HG03066 (cell line): ENCODE results near the gene PARVG.

Source experiments
- ATAC-seq: cut with Tn5 transposase; IDR thresholded peaks from one replicate; pipeline ENCODE4 v1.9.1; 2021; ENCODE audit warnings: low read depth; ENCODE audit not compliant: unreplicated experiment

The PARVG gene

DNA sequence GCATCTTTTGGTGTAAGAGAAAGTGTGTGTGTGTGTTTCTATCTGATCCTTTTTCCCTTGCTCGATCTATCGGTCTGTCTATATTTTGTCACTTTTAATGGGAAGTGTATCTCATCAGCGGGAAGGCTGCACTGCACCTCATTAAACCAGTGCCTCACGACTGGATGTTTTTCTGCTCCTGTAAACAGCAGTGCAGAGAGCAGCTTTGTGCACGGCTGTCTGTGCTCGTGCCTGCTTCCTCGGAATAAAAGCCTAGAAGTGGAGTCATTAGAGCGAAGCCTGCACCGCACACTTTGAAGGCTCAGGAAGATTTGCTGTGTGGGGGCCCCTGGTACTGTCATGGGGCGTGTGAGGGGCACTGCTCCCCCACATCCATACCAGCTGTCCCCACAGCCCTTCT lies 27.0 kb upstream of the PARVG start:
- no peak for ATAC-seq

DNA sequence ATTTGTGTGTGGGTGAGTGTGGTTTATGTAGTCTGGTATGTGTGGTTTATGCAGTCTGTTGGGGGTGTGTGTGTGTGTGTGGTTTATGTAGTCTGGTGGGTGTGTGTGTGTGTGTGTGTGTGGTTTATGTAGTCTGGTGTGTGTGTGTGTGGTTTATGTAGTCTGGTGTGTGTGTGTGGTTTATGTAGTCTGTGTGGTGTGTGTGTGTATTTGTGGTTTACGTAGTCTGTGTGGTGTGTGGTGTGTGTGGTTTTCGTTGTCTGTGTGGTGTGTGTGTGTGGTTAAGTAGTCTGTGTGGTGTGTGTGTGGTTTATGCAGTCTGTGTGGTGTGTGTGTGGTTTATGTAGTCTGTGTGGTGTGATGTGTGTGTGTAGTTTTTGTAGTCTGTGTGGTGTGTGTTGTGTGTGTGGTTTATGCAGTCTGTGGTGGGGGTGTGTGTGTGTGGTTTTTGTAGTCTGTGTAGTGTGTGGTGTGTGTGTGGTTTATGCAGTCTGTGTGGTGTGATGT lies 26.2 kb upstream of the PARVG start:
- ATAC-seq = no peak

DNA sequence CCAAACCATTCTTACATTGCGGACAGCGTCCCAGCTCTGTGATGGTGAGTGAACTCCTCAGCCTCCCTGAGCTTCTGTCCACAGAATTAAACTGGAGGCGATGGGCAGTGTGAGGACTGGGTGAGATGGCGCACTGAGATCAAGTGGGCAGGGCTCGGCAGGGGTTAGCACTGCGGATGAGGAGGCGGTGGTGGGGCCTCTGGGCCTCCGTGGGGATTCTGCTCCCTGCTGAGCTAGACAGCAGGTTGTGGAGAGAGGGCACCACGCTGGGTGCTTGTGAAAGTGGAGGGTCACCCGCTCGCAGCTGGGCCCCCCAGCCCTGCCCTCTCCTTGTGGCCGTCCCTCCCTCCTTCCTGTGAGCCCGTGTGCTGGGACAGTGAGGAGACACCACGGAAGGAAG lies 25.6 kb upstream of the PARVG start:
- ATAC-seq = no peak

DNA sequence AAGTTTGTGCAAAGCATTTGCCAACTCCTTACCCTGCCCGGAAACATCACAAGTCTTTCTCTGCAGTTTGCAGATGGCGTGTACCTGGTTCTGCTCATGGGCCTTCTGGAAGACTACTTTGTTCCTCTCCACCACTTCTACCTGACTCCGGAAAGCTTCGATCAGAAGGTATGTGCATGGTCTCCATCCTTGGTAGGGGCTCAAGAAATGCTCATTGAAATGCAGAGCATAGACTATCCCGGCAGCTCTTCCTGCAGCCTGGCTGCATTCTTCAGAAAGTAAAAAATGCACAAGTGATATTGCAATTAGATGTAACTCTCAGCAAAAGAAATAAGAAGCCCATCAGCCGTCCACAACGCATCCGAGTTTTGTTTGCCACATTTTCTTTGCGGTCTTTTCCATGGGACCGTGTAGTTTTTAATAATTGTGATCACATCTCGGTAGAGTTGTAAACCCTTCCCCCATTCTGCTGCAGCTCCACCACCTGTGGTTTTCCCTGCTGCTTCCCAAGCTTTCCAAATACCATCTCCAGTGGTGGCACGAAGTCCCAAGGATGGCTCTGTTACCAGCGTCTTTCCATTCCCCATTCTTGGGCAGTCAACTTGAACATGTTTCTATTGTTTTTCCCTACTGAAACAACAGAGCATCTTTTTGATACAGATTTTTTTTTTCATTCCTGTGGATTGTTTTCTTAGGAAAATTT lies 22.7 kb upstream of the PARVG start:
- ATAC-seq = no peak

DNA sequence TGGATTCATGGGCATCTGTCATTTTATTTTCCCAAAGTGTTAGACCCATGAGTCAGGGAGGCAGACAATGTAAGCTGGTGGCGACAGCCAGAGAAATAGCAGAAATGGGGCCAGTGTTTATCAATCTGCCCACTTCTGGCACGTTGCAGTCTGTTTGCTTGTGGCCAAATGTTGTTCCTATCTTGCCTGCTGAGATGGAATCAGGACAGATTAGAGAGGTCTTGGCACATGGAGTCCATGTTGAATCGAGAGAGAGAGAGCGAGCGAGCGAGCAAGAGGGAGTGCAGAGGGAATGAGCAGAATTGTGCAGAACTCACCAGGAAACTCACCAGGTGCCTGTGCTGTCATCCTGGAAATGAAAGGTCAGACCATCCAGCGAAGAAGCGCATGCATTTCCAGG lies 21.9 kb upstream of the PARVG start:
- ATAC-seq = no peak

DNA sequence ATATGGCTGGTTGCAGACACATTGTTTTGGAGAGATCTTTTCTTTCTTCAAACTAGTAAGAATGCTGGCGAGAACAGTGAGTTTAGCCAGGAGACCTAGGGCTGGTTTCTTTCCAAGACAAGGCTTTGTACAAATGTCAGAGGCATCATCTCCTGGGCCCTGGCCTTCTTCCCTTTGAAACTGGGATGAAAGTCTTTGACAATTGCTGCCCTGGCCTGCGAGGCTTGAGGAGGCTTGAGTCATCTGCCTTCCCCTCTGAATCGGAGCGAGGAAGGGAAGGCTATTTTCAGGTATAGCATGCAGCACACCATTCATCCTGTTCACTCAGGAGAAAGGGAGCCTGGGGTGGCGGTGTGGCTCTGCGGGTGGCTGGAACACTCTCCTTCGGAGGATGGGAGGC lies 21.5 kb upstream of the PARVG start:
- no peak for ATAC-seq

DNA sequence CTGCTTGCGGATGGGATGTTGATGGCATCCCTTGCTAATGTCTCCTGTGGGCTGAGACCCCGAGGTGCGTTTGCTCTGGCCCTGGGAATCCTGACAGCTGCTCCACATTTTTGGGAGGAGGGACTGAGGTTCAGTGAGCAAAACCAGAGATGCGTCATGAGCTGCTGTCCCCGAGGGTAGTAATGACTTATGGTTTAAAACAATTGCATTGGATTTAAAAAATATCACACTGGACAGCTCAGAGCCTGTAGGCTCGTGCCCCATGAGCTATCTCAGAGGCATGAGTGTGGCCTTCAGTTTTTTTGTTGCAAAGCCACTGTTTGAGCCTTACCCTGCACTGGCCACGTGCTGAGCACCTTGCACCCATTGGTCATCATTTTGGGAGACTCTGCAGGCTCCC lies 20.9 kb upstream of the PARVG start:
- ATAC-seq = no peak

DNA sequence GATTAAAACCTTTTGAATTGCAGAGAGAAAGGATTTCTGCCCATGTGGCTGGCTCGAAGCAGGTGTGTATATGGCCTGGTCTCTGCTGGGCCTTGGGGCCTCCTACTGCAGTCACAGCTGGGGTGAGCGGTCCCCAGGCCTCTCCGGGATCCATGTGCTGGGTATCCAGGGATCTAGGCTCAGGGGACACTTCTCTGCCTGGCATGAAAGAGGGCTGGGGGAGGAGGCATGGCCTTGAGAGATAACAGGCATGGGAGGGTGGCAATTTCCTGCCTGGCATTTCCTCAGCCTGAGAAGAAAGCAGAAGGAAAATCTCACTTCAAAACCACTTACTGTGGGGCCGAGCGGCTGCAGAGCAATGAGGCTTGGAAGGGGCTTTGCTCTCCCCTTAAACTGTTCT lies 20.3 kb upstream of the PARVG start:
- ATAC-seq = no peak

DNA sequence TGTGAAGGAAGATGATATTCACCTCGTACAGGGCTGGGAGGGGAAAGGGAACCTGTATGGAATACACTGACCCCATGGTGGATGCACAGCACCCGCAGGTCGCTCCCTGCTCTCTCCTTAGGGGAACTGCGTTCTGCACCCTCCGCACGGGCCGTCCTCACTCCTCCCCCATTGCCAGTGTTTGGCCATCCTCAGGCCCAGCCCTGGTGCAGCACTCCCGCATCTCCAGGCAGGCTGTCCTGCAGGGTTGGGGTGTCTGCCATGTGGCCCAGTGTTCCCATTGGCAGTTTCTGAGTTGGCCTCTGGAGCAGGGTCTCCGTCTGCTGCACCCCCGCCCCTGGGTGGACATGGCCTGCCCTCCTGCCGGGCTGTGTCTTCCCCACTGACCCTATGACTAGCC lies 19.1 kb upstream of the PARVG start:
- no peak for ATAC-seq

DNA sequence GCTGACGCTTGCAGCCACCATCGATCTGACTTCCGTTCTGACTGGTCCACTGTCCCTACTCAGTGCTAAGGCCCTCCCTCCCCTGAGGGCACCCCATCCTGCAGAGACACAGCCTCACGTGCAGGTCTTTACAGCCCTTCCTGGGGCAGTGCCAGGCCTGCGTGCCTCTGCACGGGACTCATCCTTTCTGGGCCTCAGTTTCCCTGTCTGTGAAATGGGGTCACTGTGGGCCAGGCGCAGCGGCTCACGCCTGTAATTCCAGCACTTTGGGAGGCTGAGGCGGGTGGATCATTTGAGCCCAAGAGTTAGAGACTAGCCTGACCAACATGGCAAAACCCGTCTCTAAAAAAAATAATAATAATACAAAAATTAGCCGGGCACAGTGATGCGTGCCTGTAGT lies 17.8 kb upstream of the PARVG start:
- ATAC-seq = no peak

DNA sequence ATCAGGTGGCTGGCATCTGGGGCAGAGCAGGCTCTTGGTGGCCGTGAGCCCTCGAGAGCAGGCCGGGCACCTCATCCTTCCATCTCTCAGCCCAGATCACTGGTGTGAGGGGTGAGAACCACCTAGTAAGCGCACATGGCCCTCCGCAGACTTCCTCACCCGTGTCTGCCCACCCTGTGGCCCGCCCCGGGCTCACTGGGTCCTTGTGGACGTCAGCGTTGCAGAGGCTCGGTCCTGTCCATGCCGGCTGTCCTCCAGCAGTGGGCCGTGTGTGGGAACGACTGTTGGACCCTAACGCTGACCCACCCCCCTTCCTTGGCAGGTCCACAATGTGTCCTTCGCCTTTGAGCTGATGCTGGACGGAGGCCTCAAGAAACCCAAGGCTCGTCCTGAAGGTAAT lies 17.2 kb upstream of the PARVG start:
- ATAC-seq = no peak

DNA sequence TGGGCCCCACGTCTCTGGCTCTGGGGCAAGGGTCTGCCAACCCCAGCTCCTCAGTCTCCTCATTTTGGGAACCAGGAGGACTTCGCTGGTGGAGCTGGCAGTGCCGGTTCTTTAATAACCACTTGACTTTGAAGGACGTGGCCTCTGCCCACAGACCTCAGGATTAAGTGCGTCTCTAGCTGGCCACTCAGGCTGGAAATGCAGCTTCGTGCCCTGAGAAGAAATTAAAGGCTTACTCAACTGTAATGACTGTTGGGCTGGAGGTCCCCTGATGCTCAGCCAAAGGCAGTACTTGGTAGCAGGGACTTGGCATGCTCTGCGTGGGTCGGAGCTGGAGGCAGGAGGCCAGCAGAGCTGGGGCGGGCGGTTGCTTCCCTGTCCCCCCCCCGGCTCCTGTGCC lies 16.7 kb upstream of the PARVG start:
- ATAC-seq = no peak

DNA sequence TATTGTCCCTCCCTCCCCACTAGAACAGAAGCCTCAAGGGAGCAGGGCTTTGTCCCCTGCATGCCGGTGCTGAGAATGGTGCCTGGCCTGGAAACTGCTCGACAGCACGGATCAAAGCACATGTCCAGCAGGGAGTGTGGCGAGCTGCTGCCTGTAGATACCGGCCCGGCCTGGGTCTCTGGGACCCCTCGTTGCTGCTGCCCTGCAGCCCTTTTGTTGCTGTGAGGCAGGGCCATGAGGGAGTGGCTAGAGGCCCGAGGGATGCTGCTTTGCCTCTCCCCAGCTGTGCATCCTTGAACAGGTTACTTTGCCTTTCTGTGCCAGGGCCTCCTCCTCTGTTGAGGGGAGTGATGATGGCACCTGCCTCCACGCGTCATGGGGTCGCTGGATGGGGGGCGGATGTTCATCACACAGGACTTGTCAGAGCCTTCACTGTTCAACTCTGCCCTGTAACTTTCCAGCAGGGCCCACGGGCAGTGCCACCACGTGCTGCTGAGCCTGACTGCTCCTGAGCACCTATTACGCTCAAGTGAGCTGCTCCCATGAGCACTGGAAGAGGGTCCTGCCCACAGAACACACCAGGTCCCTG lies 15.3 kb upstream of the PARVG start:
- ATAC-seq = no peak

DNA sequence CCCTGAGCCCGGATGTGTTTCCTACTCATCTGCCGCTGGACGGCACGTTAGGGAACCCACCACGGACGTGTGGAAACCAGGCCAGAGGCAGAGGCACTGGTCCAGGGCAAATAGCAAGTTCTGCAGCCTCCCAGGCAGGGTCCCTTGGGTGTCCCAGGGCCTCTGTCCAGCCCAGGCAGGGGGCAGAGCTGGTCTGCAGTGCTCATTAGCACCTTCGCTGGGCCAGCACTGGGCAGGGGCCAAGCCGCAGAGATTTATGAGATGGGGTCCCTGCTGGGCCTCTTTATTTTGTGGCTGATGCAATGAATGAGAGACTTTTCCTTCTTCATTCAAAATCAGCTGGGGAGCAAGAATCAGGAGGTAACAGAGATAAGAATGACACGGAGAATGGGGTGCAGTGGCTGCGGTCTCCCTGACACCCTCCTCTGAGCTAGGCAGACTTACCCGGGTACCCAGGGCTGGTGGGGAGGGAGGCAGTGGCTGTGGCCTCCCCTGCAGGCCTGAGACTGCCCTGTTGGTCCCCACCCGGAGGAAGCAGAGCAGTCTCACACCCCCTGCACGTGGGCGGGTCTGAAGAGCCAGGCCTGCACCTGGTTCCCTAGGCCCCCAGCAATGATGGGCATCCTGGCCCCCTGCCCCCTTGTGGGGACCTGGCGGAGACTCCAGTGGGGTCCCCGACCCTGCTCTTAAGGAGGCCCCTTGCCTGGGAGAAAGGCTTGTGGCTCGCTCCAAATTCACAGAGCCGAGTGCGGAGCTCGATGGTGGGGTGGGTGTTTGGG lies 14.0 kb upstream of the PARVG start:
- no peak for ATAC-seq

DNA sequence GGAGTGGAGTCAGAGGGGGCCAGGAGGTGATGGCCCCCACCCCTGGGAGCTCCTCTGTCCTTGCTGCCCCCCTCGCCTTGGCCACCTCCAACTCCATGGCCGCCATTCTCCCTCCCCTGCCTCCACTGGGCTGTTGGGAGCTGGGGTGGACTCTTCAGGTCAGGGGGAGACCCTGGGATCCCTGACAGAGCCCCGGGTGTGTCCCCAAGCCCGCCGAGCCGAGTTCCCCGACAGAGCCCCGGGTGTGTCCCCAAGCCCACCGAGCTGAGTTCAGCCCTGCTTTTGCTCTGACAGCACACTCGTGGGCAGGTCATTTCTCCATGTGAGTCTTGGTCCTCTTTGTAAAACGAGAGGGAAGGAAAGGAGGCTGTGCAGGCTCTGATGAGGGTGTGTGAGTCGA lies 13.2 kb upstream of the PARVG start:
- ATAC-seq = no peak

DNA sequence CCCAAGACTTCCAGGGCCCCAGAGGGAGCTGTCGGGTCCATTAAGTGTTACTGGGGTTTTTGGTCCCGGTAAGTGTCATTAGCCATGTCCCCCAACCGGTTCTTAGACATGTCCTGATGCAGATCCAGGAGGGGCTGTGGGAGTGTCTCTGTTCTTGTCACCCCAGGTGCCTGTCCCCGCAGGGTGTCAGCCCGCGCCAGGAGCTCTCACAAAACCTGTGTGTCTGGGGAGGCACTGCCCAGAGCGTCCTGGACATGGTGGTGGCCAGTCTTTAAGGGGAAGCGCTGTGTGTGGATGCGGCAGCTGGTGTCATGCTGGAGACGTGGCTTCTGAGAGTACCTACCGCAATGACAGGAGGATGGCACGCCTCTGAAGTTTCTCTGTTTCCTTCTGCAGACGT lies 12.5 kb upstream of the PARVG start:
- no peak for ATAC-seq

DNA sequence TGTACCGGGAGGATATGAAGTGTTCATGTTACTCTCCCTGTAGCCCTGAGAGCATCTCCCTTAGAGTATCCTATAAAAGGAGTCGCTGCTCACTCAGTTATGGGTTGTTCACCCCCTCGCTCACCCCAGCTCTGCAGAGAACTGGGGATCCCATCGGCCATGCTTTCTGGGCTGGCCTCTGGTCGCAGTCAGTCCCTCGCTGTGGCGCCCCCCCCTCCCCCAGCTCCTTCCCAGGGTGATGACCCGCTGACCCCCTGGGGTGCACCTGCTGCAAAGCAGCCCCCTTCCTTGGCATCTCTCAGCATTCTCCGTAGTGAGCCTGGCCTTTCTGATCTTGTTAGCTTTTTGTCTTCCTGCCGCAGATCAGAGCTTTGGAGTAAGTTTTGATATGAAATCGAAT lies 10.3 kb upstream of the PARVG start:
- no peak for ATAC-seq

DNA sequence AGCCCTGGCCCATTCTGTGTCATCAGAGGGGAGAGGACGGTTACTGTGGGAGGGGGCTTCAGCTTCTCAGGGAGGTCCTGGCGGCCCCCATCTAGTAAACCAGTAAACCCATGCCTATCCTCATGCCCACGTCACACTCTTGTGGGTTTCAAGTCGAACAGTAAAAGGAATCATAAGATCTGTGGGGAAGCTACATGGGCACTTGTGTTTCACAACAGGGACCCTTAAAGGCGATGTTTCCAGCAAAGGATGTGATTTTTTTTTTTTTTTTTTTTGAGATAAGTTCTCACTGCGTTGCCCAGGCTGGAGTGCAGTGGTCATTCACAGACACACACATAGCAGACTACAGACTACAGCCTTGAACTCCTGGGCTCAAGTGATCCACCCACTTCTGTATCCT lies 9.2 kb upstream of the PARVG start:
- no peak for ATAC-seq

DNA sequence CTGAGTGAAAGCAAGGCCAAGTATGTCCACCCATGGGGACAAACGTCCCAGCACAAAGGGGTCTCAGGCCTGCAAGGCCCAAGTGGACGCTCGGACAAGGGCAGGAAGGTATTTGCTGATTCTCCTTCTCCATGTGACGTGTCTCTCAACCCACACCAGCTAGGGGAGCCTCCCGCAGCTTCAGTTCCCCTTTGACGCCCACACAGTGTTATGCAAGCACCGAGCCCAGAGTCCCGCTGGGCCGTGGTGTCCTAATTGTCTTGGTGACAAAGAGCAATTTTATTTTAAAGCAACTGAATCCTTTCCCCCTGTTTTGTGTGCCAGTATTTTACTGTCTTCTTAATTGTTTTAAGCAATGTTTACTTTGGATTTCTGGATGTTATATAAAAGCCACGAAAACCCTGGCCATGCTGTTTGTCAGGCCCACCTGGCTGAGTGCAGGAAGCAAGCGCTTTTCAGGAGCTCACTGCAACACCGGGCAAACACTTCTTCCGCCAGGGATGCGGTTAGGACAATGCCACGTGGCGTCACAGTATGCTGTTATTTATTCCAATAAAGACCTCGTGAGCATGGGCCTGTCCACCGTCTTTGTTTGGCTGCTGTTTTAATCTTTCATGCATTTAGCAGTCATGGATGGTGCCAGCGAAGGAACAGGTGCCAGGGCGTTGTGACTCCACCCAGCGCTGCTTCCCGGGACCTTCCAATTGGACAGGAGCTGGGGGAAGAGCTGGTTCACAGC lies 8.2 kb upstream of the PARVG start:
- peak; percentile 85 for ATAC-seq

DNA sequence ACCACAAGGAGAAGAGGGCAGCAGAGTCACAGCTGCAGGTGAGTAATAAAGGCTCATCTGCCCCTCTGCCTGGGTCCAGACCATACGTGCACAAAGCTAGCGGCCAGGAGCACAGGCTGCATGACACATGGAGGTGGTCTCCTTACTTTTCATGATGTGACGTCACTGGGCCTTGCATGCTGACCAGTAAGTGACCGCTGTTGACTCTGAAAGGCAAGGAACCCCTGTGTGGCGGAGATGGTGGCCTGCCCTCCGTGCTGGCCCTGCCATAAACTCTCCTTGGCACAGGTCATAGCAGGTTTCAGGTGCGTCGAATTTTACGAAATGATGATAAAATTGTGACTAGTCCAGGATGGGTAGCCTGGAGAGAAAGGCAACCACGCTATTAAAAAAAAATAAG lies 7.6 kb upstream of the PARVG start:
- no peak for ATAC-seq

DNA sequence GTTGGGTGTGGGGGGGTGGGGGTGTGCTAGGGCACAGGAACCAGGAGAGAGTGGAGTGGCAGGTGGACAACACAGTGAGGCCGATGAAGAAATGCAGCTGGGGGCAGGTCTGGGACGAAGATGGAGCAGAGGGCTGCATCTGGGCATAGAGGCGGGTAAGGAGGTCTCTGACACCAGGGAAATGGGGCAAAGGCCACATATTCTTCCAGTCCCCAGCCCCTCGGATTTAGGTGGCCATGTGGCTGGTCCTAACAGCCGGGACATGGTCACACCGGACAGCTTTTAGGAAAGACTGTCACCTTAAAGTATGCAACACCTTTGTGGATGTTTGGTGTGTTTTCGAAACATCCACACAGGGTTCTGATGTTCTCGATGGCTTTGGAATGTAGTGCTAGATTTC lies 5.0 kb upstream of the PARVG start:
- no peak for ATAC-seq
